Body of pancreas (tissue), 4 donors: ENCODE measurements around the gene ERBB3. TPM values are rescaled to one million over a fixed set of nuclear protein-coding genes. Genes with fewer than 3 reads are reported as not detected.

Experiments used
- ATAC-seq: fragments of 150-250 bp; one replicate; pipeline ENCODE4 v1.9.1; 2016
- DNase-seq, 4 donors: peaks; one replicate each; pipeline ENCODE4 v3.0.0-alpha.2; 2019
- H3K27ac ChIP-seq, 4 donors: fragments of 200-600 bp; sonication (generic); 1 replicate in 3 of 4; 2 replicates in 1 of 4; pipeline versions ENCODE4 v1.5.1 to v1.6.1; 2016 to 2019; ENCODE audit warnings: mild to moderate bottlenecking in 1 of 4, mixed read lengths in 1 of 4, moderate library complexity in 1 of 4
- H3K27me3 ChIP-seq, 2 donors: fragments of 200-600 bp; sonication (generic); one replicate each; pipeline ENCODE4 v1.6.0; 2016; ENCODE audit warnings: mild to moderate bottlenecking in 1 of 2
- H3K36me3 ChIP-seq, 2 donors: fragments of 200-600 bp; sonication (generic); replicated peaks in 1 of 2; 2 replicates each; pipeline ENCODE4 v1.5.1; 2016; ENCODE audit warnings: low read depth in 2 of 2; ENCODE audit not compliant: insufficient read depth in 1 of 2
- H3K4me1 ChIP-seq: fragments of 200-600 bp; sonication (generic); one replicate; pipeline ENCODE4 v1.6.0; 2016
- H3K4me3 ChIP-seq, 2 donors: fragments of 200-600 bp; sonication (generic); 1 replicate in 1 of 2; 2 replicates in 1 of 2; pipeline ENCODE4 v1.5.1; 2016 to 2019
- H3K9me3 ChIP-seq, 3 donors: fragments of 200-600 bp; sonication (generic); 1 replicate in 2 of 3; 2 replicates in 1 of 3; pipeline ENCODE4 v1.5.1; 2016
- CTCF ChIP-seq, 7 experiments: fragments of 450-650 bp in 4 of 7; fragments of 200-600 bp in 3 of 7; sonication (generic) in 3 of 7; IDR thresholded peaks; one replicate each; pipeline ENCODE4 v1.5.1; 2016 to 2019; ENCODE audit warnings: antibody characterized with exemption in 7 of 7
- POLR2A ChIP-seq, 3 donors: fragments of 450-650 bp; IDR thresholded peaks; one replicate each; pipeline ENCODE4 v1.6.1; 2016; ENCODE audit warnings: antibody characterized with exemption in 3 of 3, mild to moderate bottlenecking in 2 of 3
- WGBS, 2 donors: methylation state at CpG; one replicate each; pipeline ENCODE4 v1.1.5; 2017; 5-methylcytosine and 5-hydroxymethylcytosine counted together
- intact Hi-C: fragments of 100-400 bp; cut with DNase I; formaldehyde crosslinking; loops from one replicate; pipeline ENCODE4 v1.15.1; 2023
- total RNA-seq, 2 donors: library from RNA; depleted of rRNA; stranded (reverse); fragments of >200 nt; gene quantifications; one replicate each; pipeline ENCODE4 v1.1.0, GENCODE V29; 2016

The ERBB3 gene
- total RNA-seq, 2 donors from 2014 or later: 72.9 to 74.8 TPM

- 0% methylated on average over 24 to 49 of the region's 49 CpGs for WGBS, 2 donors
- Histone ChIP-seq H3K27me3 (no peaks in the 10 kb centered on the region), H3K4me1 (peaks cover 41% of the 10 kb centered on the region), H3K27ac (peak within 1 kb of the TSS; percentile 91 to 92 (median 92)), H3K36me3 (peaks cover 0 to 6% of the 10 kb centered on the region in 2 donors), H3K9me3 (no peaks in the 10 kb centered on the region), H3K4me3 (peak within 1 kb of the TSS; percentile 26 to 77)
- intact Hi-C loops: no loop called here
- peak; percentile 93 for ATAC-seq
- DNase-seq: peak; percentile 99 to 100 (median 100)
- TF ChIP-seq CTCF (IDR thresholded peaks at IDR 0.05): peak in 2 of 7 experiments; percentile 9 to 14
- TF ChIP-seq POLR2A (IDR thresholded peaks at IDR 0.05): peak; percentile 96 to 98 (median 98)
Observed at GRCh38 chr12:56127888-56128669, 48.1 kb downstream of the ERBB3 start, which contains the start of gene ESYT1. ESYT1 (plus strand) TSS chr12:56128267; CDS start chr12:56128320, 53 bp downstream.

- TF ChIP-seq POLR2A (IDR thresholded peaks at IDR 0.05) (no peak), CTCF (IDR thresholded peaks at IDR 0.05) (no peak)
- peaks cover 0 to 10% of the 10 kb centered on the region in 2 donors for H3K36me3 ChIP-seq
- intact Hi-C loops: no loop called here
- H3K4me3 ChIP-seq: peak overlapping the region; percentile 26 to 77
- peaks cover 41% of the 10 kb centered on the region for H3K4me1 ChIP-seq
- H3K27me3 ChIP-seq: no peaks in the 10 kb centered on the region
- ATAC-seq (peak; percentile 1), DNase-seq (peak in 1 of 4 donors; percentile 38)
- no peaks in the 10 kb centered on the region for H3K9me3 ChIP-seq
- H3K27ac ChIP-seq: peak overlapping the region; percentile 91 to 92 (median 92)
- 0 to 1% methylated on average over 17 to 20 of the region's 20 CpGs for WGBS, 2 donors
Observed at GRCh38 chr12:56128670-56129205, 48.8 kb downstream of the ERBB3 start.

GRCh38 chr12:56129206-56129941 lies 49.4 kb downstream of the ERBB3 start:
- ATAC-seq (no peak), DNase-seq (peak; percentile 53 to 69 (median 65))
- Histone ChIP-seq H3K36me3 (peaks cover 0 to 14% of the 10 kb centered on the region in 2 donors), H3K4me1 (peaks cover 41% of the 10 kb centered on the region), H3K9me3 (no peaks in the 10 kb centered on the region), H3K4me3 (peak overlapping the region; percentile 26 to 77), H3K27ac (peak overlapping the region in 3 of 4 donors; percentile 91 to 92 (median 91)), H3K27me3 (no peaks in the 10 kb centered on the region)
- WGBS, 2 donors: 4 to 6% methylated on average over 17 to 29 of the region's 29 CpGs
- intact Hi-C loops: no loop called here
- TF ChIP-seq POLR2A (IDR thresholded peaks at IDR 0.05): peak in 2 of 3 donors; percentile 32 to 52
- no peak for TF ChIP-seq CTCF (IDR thresholded peaks at IDR 0.05)

- H3K27ac ChIP-seq: peak overlapping the region in 1 of 4 donors; percentile 92
- DNase-seq (no peak), ATAC-seq (no peak)
- intact Hi-C loops: no loop called here
- H3K4me3 ChIP-seq: no peak overlapping the region
- 80 to 84% methylated on average over 18 to 22 of the region's 22 CpGs for WGBS, 2 donors
- H3K27me3 ChIP-seq: no peaks in the 10 kb centered on the region
- TF ChIP-seq CTCF (IDR thresholded peaks at IDR 0.05) (no peak), POLR2A (IDR thresholded peaks at IDR 0.05) (no peak)
- H3K36me3 ChIP-seq: peaks cover 0 to 14% of the 10 kb centered on the region in 2 donors
- peaks cover 41% of the 10 kb centered on the region for H3K4me1 ChIP-seq
- no peaks in the 10 kb centered on the region for H3K9me3 ChIP-seq
Observed at GRCh38 chr12:56129942-56130495, 50.1 kb downstream of the ERBB3 start.
